IPS DF 4.7 (cell line): ENCODE results near the gene TNFAIP8L1.

ENCODE experiments used
- DNase-seq: peaks from one replicate; pipeline ENCODE4 v3.0.0-alpha.2; 2013; ENCODE audit warnings: low spot score; ENCODE audit errors: extremely low read depth

TNFAIP8L1 gene

DNA sequence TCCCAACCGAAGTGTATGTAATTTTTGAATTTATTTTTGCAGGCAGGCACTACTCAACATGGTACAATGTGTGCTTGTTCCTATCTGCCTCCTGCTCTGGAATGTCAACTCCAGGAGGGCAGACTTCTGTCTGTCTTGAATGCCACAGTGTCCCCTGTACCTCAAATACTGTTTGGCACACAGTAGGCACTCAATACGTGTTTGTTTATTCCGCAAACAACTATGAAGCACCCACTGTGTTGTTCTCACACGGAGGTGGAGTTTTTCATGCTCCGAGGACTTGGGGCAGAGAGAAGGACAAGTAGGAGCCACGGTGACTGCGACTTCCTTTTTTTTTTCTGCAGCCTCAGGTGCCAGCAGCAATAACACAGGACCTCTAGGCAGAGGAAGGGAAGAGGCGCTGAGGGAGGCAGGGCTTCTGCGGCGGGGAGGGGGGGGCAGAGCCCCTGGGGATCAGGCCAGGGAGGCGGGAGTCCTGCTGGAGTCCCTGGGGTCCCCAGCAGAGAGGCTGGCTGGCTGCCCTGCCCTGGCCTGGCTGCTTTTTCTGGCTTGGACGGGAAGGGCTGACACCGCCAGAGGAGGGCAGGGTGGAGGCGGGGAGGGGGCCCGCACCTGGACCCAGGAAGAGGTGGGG lies 29.3 kb upstream of the TNFAIP8L1 start:
- no peak for DNase-seq

DNA sequence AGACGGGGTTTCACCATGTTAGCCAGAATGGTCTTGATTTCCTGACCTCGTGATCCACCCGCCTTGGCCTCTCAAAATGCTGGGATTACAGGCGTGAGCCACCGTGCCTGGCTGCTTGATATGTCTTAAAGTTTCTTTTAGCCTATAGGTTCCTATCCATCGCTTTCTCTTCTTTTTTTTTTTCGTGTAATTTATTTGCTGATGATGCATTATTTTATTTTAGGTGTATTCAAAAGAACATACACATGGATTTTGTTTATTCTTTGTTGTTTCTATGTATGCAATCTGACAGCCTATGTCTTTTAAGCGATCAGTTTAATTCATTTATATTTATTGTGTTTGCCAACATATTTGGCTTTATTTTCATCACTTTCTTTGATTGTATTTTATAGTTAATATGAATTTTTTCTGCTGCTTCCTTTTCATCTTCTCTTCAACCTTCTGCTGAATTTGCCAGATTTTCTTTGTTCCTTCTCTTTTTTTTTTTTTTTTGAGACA lies 26.0 kb upstream of the TNFAIP8L1 start:
- no peak for DNase-seq

DNA sequence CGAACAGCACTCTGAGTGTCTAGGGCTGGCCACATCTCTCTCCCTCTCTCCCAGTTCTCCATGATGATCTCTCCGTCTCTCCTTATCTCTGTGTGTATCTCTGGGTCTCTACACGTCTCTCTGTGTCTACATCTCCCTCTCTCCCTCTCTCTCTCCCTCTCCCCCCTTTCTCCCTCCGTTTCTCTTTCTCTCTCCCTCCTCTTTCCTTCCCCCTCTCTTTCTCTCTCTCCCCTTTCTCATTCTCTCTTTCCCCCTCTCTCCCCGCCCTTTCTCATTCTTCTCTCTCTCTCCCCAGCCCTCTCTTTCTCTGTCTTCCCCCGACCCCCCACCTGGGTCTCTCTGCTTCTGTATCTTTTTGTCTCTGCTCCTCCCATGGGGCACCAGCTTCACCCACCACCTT lies 21.3 kb upstream of the TNFAIP8L1 start:
- no peak for DNase-seq

DNA sequence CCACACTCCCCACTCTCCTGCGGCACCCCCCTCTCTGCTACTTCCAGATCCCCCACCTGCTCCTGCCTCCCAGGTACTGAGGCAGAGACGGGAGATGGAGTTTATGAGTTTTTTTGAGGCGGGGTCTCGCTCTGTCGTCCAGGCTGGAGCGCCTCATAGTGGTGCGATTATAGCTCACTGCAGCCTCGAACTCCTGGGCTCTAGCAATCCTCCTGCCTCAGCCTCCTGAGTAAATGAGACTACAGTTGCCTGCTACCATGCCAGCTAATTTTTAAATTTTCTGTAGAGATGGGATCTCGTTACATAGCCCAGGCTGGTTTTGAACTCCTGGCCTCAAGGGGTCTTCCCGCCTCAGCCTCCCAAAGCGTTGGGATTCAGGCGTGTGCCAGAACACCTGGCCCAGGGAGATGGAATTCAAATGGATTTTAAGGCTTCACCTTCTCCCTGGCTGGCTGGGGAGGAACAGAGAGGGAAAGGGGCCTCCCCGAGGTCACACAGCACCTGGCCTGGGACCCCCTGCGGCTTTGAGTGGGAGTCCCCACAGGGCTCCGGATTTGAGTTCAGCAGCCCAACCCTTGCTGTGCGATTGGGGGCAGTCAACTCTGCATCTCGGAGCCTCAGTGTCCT lies 19.5 kb upstream of the TNFAIP8L1 start:
- no peak for DNase-seq

DNA sequence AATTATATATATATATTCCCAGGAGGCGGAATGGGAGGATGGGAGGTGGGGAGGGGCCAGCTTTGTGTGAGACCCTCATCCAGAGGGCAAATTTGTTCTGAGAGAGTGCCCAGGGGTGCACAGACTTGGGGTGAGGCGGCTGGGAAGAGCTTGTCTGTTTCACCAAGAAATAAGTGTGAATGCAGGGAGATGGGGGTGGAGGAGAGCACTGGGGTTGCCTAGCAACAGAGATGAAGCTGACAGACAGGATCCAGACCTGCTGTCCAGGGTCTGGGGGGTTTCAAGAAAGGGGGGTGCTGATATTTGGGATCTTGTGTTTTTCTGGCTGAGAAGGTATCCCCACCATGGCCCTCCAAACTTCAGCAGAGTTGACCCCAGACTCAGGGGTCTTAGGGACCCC lies 18.6 kb upstream of the TNFAIP8L1 start:
- DNase-seq: no peak

DNA sequence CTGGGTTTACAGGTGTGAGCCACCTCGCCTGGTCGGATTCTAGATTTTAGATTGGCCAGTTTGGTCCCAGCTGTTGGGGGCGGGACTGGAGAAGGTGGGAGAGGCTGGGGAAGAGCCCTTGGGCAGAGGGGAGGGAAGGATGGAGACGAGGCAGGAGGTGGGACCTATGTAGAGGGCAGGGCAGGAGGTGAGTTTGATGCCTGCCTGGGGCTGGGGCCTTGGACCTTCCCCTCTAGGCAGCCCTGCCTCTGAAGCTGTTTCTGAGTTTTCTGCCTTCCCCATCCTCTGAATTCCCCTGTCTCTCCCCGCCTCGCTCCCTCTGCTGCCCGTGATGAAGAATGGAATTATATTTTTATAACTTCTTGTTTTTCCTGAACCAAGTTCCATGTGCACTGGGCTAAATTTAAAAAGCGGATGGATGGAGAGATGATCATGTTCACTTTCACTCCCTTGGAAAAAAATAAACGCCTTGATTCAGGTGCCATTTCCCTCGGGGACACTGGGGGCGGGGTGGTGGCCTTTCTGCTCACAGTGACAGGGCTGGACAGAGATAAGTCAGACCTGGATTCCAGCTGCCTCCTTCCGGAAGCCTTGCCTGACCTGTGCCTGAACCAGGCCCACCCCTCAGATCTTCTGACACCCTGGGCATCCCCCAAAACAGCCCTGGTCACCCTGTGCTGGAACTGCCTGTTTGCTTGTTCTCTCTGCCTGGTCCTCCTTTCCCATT lies 16.5 kb upstream of the TNFAIP8L1 start:
- no peak for DNase-seq

DNA sequence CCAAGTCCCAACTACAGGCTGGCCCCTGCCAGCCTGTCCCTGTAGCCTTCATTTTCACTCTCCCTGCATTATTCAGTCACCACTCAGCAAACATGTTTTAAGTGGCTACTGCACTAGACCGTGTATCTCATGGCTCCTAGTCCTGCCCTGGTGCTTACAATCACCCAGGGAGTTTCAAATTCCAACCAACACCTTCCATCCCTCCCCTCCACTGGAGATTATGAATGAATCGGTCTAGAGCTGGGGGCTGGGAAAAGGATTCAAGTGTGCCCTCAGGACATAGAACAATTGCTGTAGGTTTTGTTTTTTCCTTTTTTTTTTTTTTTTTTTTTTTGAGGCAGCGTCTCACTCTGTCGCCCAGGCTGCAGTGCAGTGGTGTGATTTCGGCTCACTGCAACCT lies 15.0 kb upstream of the TNFAIP8L1 start:
- no peak for DNase-seq

DNA sequence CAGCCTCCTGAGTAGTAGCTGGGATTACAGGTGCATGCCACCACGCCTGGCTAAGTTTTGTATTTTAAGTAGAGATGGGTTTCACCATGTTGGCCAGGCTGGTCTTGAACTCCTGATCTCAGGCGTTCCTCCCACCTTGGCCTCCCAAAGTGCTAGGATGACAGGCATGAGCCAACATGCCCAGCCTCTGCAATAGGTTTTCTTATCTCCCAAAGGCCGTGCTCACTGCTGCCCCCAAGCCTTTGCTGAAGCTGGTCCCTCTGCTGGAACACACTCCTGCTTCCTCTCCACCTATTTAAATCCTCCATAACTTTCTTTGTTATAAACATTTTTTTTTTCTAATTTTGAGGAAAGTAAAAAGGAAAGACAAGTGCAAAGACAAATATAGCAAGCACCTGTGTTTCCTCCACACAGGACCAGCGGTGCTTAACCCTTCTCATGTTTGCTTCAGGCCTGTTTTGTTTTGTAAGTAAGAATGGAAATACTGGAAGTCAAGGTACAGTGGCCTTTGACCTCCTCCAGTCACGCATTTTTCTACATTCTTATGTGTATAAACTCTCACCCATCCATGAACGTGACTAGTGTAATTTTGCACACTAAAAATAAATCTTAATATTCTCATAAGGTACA lies 14.5 kb upstream of the TNFAIP8L1 start:
- no peak for DNase-seq

DNA sequence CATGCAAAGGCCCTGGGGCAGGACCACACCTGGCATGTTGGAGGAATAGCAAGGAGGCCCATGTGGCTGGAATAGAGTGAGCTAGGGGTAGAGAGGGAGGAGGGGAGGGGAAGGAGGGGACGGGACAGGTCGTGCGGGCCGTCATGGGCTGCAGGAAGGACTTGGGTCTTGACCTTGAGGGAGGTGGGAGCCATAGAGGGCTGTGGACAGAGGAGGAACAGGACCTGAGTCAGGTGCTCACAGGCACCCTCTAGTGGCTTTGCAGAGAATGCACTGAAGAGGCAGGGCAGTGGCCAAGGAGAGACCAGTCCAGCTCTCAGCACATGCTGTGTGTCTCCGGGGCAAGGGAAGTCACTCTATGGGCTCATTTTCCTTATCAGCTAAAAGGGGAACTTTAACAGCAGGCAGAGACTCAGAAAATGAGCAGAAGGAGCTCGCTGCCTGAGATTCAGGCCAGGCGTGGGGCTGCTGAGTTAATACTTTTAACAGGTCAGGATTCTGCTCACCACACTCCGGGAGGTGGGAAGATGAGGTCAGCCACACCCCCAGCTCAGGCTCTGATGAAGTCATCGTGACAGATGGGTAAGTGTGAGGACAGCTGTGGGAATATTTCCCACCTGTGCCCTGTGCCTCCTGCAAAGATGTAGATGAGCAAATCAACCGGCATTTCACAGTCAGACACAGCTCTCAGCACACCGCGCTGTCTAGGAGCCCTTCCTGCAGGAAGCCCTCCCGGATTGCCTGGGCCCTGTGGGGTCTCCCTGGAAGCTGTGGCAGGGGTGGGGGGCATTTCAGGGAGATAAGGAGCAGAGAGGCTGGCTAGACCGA lies 6.0 kb upstream of the TNFAIP8L1 start:
- DNase-seq: no peak

DNA sequence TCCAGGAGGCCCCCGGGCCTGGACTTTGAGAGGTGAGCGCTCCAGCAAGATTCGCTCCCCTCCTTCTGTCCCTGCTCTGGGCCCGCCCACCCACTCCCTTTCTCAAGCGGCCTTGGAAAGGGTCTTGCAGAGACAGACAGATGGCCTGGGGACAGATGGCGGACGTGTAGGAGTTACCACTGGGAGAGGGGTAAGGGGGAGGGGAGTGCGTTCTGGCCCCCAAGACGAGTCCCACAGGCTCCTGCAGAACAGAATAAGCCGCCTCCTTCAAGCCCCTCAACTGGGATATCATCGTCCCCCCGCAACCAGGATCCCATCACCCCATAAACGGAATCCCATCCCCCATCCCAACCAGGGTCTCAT lies 3.6 kb upstream of the TNFAIP8L1 start:
- DNase-seq: no peak

DNA sequence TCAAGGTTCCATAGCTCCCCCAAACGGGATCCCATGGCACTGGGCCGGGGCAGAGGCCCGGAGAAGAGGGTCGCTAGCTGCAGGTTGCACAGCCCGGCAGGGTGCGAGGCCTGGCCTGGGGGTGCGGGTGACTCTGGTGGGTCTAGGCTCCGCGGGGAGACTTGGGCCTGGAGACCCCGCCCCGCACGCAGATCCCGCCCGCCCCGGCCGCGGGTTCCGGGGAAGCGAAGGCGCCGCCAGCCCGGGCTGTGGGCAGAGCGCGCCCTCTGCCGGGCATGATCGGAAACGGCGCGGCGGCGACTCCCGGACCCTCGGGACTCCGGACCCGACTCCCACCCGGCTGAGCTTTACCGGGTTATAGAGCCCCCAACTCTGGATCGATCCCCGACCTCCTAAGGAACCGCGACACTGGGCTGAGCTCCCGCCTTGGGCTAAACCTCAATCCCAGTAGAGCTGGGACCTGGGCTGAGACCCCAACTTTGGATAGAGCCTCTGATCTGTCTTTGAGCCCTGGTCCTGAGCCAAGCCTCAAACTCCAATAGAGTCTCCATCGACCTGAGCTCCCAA lies 3.1 kb upstream of the TNFAIP8L1 start:
- DNase-seq: no peak

DNA sequence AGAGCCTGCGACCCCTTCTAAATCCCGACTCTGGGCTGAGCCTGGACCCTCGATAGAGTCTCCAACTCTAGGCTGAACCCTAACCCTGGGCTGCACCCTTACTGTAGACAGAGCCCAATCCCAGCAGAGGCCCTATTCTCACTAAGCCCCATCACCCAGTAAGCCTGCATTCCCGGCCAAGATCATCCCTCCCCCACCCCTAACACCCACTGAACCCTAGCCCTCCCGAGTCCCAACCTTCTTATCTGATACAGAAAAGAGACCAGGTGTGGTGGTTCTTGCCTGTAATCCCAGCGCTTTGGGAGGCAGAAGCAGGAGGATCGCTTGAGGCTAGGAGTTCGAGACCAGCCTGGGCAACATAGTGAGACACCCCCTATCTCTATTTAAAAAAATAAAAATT lies 2.6 kb upstream of the TNFAIP8L1 start:
- no peak for DNase-seq

DNA sequence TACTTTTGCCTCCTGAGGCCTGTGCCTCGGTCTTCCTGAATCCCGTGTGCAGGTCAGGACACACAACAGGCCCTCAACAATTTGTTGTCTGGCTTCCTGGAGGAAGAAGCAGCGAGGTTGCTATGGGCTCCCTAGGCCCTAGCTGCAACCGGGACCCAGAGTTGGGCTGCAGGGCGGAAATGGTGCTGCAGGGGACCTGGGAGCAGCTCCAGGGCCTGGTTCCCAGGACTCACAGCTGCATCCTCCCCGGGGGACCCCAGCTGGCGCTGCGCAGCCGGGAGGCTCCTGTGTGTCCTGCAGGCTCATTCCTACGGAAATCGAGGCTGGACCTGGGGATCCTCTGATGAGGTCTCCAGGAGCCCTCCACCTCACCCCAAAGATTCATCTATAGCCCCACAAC lies 999 bp upstream of the TNFAIP8L1 start:
- no peak for DNase-seq

DNA sequence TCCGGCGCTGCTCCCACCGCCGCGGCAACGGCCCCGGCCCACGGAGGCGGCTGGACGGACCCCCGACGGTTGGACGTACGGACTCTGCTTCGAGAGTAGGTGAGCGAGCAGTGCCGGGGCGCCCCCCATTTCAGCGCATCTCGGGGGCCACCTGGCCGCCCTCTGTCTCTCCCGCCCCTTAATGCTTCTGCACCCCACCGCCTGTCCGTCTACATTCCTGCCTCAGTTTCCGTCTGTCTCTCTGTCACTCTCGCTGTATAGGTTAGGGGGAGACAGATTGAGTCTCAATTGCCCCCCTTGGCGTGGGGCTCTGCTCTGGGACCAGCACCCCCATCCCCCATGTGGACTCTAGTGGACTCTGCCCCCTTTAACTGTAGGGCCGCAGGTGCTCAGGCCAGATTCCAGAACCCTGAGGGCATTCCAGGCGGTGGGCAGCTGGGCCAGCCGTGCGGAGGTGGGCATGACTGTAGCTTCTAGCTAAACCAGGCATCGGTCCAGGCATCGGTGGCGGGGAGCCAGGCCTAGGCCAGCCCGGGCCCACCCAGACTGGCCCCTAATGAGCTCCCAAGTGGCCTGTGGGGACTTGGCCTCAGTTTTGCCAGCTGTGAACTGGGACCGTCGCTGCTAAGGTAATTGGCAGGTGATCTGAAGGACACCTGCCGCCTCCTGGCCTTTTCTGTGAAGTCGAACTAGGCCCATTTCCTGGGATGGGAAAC lies 373 bp downstream of the TNFAIP8L1 start:
- no peak for DNase-seq

DNA sequence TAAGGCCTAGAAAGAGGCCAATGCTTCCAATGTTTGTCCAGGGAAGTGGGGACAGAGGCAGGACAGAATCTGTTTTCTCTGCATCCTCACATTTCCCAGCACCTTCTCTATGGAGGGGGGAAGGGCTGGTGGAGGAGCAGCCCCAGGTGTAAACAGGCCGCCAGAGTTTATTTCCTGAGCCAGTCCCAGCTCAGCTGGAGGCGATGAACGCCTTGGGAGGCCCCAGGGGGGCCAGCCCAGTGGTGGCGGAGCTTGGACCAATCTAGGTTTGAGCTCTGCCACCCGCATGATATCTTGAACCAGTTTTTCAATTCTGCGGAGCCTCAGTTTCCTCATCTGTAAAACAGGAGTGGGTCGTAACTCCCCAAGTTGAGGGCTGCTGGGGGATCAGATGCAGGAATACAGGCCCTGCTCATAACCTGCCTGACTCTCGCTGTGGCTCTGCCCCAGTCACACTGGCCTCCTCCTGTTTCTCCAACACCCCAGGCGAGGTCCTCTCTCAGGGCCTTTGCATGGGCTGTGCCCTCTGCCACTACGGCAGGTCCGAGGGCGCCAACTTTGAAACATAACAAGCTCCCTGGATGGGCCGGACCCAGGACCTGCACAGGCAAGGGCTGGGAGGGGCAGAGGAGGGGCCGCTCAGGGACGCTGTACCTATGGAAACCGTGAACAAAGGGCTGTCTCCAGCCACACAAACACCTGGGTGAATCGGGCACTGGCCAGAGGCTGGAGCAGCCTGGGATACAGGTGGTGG lies 1.1 kb downstream of the TNFAIP8L1 start:
- DNase-seq: no peak

DNA sequence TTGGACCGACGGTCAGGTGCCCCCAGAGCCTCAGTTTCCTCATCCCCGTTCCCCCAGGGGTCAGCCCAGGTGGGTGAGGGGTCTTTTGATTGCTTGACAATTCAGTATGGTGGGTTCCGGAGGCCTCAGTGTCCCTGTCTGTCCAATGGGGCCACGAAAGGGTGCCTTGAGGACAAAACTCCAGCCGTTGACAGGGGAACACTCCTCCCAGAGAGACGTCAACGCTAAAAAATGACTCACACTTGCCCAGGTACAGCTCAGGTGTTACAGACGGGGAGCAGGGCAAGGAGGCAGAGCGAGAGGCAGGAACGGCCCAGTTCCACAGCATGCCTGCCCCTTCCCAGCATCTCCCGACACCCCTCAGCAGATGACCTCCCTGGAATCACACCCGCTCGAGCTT lies 1.8 kb downstream of the TNFAIP8L1 start:
- no peak for DNase-seq

DNA sequence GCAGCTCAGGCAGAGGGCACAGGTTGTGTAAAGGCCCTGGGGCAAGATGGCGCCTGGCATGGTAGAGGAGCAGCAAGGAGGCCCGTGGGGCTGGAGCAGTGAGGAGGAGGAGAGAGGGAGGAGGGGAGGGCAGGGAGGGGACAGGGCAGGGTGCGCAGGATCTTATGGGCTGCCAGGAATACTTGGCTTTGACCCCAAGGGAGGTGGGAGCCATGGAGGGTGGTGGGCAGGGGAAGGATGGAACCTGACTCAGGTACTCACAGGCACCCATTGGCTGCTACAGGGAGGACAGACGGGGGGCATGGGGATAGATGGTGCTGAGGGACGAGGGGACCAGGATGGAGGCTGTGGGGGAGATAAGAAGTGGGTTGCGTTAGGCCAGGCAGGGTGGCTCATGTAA lies 3.3 kb downstream of the TNFAIP8L1 start:
- DNase-seq: no peak

DNA sequence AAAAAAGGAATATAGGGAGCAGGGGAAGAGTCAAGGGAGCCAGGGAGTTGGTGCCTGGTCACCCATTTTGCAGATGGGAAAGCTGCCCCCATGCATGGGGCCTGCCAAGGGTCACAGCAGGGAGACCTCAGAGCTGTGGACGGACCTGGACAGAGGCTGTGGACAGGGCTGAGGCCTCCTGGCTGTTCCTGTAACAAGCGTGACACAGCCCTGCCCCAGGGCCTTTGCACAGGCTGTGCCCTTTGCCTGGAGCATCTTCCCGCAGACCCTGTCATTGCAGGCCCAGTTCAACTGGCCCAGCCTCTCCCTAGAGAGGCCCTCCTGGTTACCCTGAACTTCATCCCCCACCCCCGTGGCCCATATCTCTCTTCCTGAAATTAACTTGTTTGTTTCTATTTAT lies 6.4 kb downstream of the TNFAIP8L1 start:
- no peak for DNase-seq
